UCSD-AML1 (cell line): ENCODE measurements around the gene SRSF9.

Experiments
- DNase-seq: peaks from one replicate; lab custom pipeline; 2025; ENCODE audit not compliant: unreplicated experiment; lab: John Stamatoyannopoulos, UW

SRSF9 gene

DNA sequence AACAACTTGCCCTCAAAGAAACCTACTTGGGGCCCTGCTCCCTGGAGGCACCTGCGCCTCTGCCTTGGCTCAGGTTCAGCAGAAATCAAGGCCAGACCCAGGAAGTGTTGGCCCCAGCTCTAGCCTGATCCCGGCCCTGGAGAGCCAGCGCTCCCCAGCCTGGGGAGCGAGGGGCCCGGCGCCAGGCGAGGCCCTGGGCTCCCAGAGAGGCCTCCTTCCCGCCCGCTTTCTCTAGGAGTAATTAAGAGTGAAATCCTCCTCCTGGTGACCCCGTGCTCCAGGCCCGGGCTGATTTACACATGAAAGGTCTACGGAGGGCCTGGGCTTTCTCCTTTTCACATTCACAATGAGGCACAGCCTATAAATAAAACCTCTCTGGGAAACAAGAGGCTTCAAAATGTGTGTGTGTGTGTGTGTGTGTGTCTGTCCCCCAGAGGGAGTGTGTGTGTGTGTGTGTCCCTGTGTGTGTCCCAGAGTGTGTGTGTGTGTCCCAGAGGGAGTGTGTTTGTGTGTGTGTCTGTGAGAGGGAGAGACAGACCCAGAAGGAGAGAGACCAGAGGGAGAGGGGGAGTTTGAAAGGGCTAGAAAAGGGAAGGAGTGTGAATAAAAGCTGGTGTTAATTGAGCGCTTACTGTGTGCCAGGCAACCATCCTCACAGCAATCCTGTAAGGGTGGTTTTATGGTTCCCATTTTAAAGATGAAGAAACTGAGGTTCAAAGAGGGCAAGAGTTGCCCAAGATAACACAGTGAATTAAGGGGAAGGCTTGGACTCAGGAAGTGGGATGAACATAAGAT, 55.5 kb downstream of the SRSF9 start:
- DNase-seq, result no peak

GRCh38 chr12:120412421-120412820, 57.1 kb downstream of the SRSF9 start:
- DNase-seq, result no peak
